Body of pancreas (tissue), 4 donors: Measurements from ENCODE around the gene AKT1S1.

Experiments used
- CTCF ChIP-seq, 7 experiments: fragments of 450-650 bp in 4 of 7; fragments of 200-600 bp in 3 of 7; sonication (generic) in 3 of 7; IDR thresholded peaks; one replicate each; pipeline ENCODE4 v1.5.1; 2016 to 2019; ENCODE audit warnings: antibody characterized with exemption in 7 of 7
- POLR2A ChIP-seq, 3 donors: fragments of 450-650 bp; IDR thresholded peaks; one replicate each; pipeline ENCODE4 v1.6.1; 2016; ENCODE audit warnings: antibody characterized with exemption in 3 of 3, mild to moderate bottlenecking in 2 of 3

GRCh38 chr19:49911381-49912145 is 34.4 kb upstream of the AKT1S1 start:
- TF ChIP-seq CTCF (IDR thresholded peaks at IDR 0.05) (no peak), POLR2A (IDR thresholded peaks at IDR 0.05) (no peak)
